Liver (tissue), 9 donors: ENCODE measurements around the gene CHAC1. TPM values are rescaled to one million over a fixed set of nuclear protein-coding genes. Genes with fewer than 3 reads are reported as not detected.

Experiments used
- DNase-seq: peaks from one replicate; pipeline ENCODE4 v3.0.0-alpha.2; 2017; ENCODE audit warnings: low spot score
- H3K27ac ChIP-seq, 2 donors: one replicate each; pipeline ENCODE4 v1.7.0; 2013; ENCODE audit warnings: inconsistent platforms in 2 of 2, low read length in 2 of 2, control low read depth in 1 of 2, low read depth in 1 of 2, mild to moderate bottlenecking in 1 of 2
- H3K27me3 ChIP-seq, 4 donors: one replicate each; pipeline versions ENCODE4 v1.6.1 to v1.7.0; 2013; ENCODE audit warnings: low read length in 3 of 4, inconsistent platforms in 1 of 4, mild to moderate bottlenecking in 1 of 4, moderate library complexity in 1 of 4; ENCODE audit not compliant: control insufficient read depth in 4 of 4, insufficient read depth in 4 of 4
- H3K36me3 ChIP-seq, 4 donors: one replicate each; pipeline versions ENCODE4 v1.6.1 to v1.7.0; 2013; ENCODE audit warnings: low read length in 3 of 4, mild to moderate bottlenecking in 3 of 4, low read depth in 1 of 4, moderate library complexity in 1 of 4; ENCODE audit not compliant: control insufficient read depth in 4 of 4, insufficient read depth in 3 of 4
- H3K4me1 ChIP-seq, 4 donors: one replicate each; pipeline versions ENCODE4 v1.6.1 to v1.7.0; 2013; ENCODE audit warnings: low read length in 3 of 4, mild to moderate bottlenecking in 3 of 4, moderate library complexity in 1 of 4; ENCODE audit not compliant: control insufficient read depth in 4 of 4, insufficient read depth in 4 of 4
- H3K4me3 ChIP-seq, 3 donors: one replicate each; pipeline versions ENCODE4 v1.6.1 to v1.7.0; 2013; ENCODE audit warnings: low read length in 3 of 3, control low read depth in 1 of 3, low read depth in 1 of 3, mild to moderate bottlenecking in 1 of 3
- H3K9ac ChIP-seq, 2 donors: one replicate each; pipeline ENCODE4 v1.7.0; 2013; ENCODE audit warnings: low read length in 2 of 2, mild to moderate bottlenecking in 2 of 2, moderate library complexity in 2 of 2, control low read depth in 1 of 2, low read depth in 1 of 2
- H3K9me3 ChIP-seq, 4 donors: one replicate each; pipeline versions ENCODE4 v1.6.1 to v1.7.0; 2013; ENCODE audit warnings: low read length in 3 of 4; ENCODE audit not compliant: control insufficient read depth in 4 of 4
- EGR1 ChIP-seq, 2 donors: IDR thresholded peaks; 2 replicates each; pipeline ENCODE4 v1.6.1; 2016 to 2018; ENCODE audit warnings: antibody characterized with exemption in 2 of 2, low read depth in 2 of 2
- FOXA1 ChIP-seq: IDR thresholded peaks from 2 replicates; pipeline ENCODE4 v1.6.1; 2016; ENCODE audit warnings: antibody characterized with exemption
- FOXA2 ChIP-seq: IDR thresholded peaks from 2 replicates; pipeline ENCODE4 v1.6.1; 2016; ENCODE audit warnings: antibody characterized with exemption
- GABPA ChIP-seq, 2 donors: IDR thresholded peaks in 1 of 2; conservative IDR thresholded peaks in 1 of 2; 2 replicates each; pipeline ENCODE4 v1.6.1; 2016; ENCODE audit warnings: antibody characterized with exemption in 2 of 2, mild to moderate bottlenecking in 1 of 2, moderate library complexity in 1 of 2
- HNF4A ChIP-seq, 2 donors: conservative IDR thresholded peaks; 2 replicates each; pipeline ENCODE4 v1.6.1; 2016; ENCODE audit warnings: antibody characterized with exemption in 2 of 2, mild to moderate bottlenecking in 2 of 2
- HNF4G ChIP-seq: IDR thresholded peaks from 2 replicates; pipeline ENCODE4 v1.6.1; 2016; ENCODE audit warnings: antibody characterized with exemption
- JUND ChIP-seq, 2 donors: IDR thresholded peaks; 2 replicates each; pipeline ENCODE4 v1.6.1; 2016; ENCODE audit warnings: antibody characterized with exemption in 2 of 2
- NR2F2 ChIP-seq: IDR thresholded peaks from 2 replicates; pipeline ENCODE4 v1.6.1; 2016; ENCODE audit warnings: antibody characterized with exemption
- RAD21 ChIP-seq, 2 donors: IDR thresholded peaks; 2 replicates each; pipeline ENCODE4 v1.6.1; 2016; ENCODE audit warnings: antibody characterized with exemption in 2 of 2, mild to moderate bottlenecking in 2 of 2
- RXRA ChIP-seq, 2 donors: IDR thresholded peaks; 2 replicates each; pipeline ENCODE4 v1.6.1; 2017 to 2018; ENCODE audit warnings: antibody characterized with exemption in 2 of 2, mild to moderate bottlenecking in 1 of 2
- TAF1 ChIP-seq: conservative IDR thresholded peaks from 2 replicates; pipeline ENCODE4 v1.6.1; 2016; ENCODE audit warnings: antibody characterized with exemption, mild to moderate bottlenecking
- YY1 ChIP-seq: IDR thresholded peaks from 2 replicates; pipeline ENCODE4 v1.6.1; 2016; ENCODE audit warnings: antibody characterized with exemption, mild to moderate bottlenecking
- WGBS: extraction: QIAGEN DNeasy Blood & Tissue Kit; methylation state at CpG from one replicate; pipeline ENCODE4 v1.1.7; 2013; 5-methylcytosine and 5-hydroxymethylcytosine counted together
- polyA plus RNA-seq, 2 donors: library from polyadenylated mRNA; stranded (reverse) in 1 of 2; unstranded in 1 of 2; fragments of 200-250 nt in 1 of 2; fragments of >200 nt in 1 of 2; fragmentation: Nextera tagmentation in 1 of 2; extraction: Ambion mirVana in 1 of 2; gene quantifications; one replicate each; pipeline versions ENCODE4 v1.2.1 to v1.2.3, GENCODE V29; 2013 to 2015
- total RNA-seq, 2 donors: library from RNA; depleted of rRNA; stranded (reverse); fragments of >200 nt; gene quantifications; one replicate each; pipeline ENCODE4 v1.2.3, GENCODE V29; 2014
- TF ChIP-seq, protein P1 (sequence below): IDR thresholded peaks from 2 replicates; pipeline ENCODE4 v1.6.1; 2016; ENCODE audit warnings: antibody characterized with exemption, mild to moderate bottlenecking
- TF ChIP-seq, protein P2 (sequence below): IDR thresholded peaks from 2 replicates; pipeline ENCODE4 v1.6.1; 2016; ENCODE audit warnings: antibody characterized with exemption
- TF ChIP-seq, protein P3 (sequence below): fragments of 150-350 bp; IDR thresholded peaks from 2 replicates; pipeline ENCODE4 v1.5.1; 2017; ENCODE audit warnings: improper control_type of control experiment, low read depth, low read length; ENCODE audit not compliant: missing input control
- TF ChIP-seq, protein P4 (sequence below): IDR thresholded peaks from 2 replicates; pipeline ENCODE4 v1.6.1; 2016; ENCODE audit warnings: antibody characterized with exemption
- TF ChIP-seq, protein P5 (sequence below): IDR thresholded peaks from 2 replicates; pipeline ENCODE4 v1.6.1; 2016; ENCODE audit warnings: antibody characterized with exemption
- donor health status: healthy.
- donor health status: healthy.
- donor health status: healthy.
- donor health status: healthy.
- donor health status: healthy.

Gene CHAC1
- total and polyA plus RNA-seq, 4 donors = 0.19 to 3.5 (median 1.1) TPM

DNA sequence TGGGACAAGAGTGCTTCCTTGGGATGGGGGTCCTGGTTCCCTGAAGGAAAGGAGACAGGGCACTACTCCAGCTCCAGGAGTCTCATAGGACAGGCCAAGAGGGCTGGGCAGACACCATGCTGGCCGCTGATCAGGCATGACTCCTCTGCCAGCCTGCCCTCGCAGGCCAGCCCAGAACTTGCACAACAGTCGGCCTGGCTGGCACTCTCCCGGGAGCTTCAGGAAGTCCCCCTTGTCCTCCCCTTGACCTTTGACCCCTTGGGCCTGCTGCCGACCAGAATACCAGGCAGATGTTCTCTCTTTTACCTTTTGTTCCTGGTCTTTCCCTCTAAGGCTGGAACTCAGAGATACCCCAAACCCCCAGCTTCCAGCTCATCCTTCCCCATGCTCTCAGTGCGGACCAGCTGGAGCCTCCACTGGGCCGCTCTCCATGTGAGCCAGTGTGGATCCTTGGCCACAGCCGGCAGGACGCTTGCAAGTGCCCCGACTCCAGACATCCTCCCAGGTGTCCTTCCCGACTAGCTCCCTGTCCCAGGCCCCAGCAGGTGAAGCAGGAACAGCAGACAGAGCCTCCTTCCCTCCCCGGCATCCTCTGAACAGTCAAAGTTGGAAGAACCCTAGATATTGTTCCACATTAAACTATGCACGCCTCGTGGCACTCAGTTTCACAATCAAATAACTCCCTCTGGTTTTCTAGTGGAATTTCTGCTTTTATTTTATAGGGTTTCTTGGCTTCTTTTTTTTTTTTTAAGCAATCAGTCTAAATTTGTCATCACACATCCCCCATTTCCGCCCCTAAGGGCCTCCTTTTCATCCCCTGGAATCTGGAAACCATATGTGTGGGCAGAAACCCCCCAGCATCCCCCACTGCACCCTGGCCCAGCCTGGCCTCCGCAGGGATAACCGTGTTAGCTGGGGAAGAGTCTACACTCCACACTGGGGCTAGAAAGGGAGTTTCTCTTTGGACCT is 43.3 kb upstream of the CHAC1 start (continued):
- TF ChIP-seq, protein P1, sequence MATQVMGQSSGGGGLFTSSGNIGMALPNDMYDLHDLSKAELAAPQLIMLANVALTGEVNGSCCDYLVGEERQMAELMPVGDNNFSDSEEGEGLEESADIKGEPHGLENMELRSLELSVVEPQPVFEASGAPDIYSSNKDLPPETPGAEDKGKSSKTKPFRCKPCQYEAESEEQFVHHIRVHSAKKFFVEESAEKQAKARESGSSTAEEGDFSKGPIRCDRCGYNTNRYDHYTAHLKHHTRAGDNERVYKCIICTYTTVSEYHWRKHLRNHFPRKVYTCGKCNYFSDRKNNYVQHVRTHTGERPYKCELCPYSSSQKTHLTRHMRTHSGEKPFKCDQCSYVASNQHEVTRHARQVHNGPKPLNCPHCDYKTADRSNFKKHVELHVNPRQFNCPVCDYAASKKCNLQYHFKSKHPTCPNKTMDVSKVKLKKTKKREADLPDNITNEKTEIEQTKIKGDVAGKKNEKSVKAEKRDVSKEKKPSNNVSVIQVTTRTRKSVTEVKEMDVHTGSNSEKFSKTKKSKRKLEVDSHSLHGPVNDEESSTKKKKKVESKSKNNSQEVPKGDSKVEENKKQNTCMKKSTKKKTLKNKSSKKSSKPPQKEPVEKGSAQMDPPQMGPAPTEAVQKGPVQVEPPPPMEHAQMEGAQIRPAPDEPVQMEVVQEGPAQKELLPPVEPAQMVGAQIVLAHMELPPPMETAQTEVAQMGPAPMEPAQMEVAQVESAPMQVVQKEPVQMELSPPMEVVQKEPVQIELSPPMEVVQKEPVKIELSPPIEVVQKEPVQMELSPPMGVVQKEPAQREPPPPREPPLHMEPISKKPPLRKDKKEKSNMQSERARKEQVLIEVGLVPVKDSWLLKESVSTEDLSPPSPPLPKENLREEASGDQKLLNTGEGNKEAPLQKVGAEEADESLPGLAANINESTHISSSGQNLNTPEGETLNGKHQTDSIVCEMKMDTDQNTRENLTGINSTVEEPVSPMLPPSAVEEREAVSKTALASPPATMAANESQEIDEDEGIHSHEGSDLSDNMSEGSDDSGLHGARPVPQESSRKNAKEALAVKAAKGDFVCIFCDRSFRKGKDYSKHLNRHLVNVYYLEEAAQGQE = peak; percentile 26

DNA sequence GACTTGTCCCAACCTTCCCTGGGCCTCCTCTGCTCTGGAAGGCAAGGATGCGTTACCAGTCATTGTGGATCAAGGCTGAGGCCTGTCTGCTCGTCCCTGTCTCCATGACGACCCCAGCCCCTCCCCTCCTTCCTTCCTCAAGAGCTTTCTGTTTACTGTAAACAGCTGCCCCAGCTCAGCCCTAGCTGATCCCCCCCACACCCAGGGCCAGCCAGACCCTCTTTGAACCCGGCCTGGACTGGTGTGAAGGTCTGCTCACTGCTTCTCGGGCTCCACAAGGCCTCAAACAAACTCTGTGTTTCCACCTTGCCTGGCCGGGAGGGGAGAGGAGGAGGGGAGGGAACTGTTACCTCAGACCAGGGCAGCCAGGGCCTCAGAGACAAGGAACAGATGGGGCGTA is 42.1 kb upstream of the CHAC1 start:
- TF ChIP-seq TAF1 (no peak), FOXA1 (no peak)
- TF ChIP-seq, protein P2, sequence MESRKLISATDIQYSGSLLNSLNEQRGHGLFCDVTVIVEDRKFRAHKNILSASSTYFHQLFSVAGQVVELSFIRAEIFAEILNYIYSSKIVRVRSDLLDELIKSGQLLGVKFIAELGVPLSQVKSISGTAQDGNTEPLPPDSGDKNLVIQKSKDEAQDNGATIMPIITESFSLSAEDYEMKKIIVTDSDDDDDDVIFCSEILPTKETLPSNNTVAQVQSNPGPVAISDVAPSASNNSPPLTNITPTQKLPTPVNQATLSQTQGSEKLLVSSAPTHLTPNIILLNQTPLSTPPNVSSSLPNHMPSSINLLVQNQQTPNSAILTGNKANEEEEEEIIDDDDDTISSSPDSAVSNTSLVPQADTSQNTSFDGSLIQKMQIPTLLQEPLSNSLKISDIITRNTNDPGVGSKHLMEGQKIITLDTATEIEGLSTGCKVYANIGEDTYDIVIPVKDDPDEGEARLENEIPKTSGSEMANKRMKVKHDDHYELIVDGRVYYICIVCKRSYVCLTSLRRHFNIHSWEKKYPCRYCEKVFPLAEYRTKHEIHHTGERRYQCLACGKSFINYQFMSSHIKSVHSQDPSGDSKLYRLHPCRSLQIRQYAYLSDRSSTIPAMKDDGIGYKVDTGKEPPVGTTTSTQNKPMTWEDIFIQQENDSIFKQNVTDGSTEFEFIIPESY = no peak
- 78% methylated on average over 7 of the region's 7 CpGs for WGBS
- H3K36me3 ChIP-seq = no peaks in the 10 kb centered on the region
- H3K27ac ChIP-seq = peak overlapping the region; percentile 17 to 89
- no peak overlapping the region for H3K9ac ChIP-seq
- DNase-seq = no peak
- no peaks in the 10 kb centered on the region for H3K9me3 ChIP-seq
- no peaks in the 10 kb centered on the region for H3K27me3 ChIP-seq
- peaks cover 33 to 60% (median 54%) of the 10 kb centered on the region in 4 donors for H3K4me1 ChIP-seq
- no peak overlapping the region for H3K4me3 ChIP-seq

DNA sequence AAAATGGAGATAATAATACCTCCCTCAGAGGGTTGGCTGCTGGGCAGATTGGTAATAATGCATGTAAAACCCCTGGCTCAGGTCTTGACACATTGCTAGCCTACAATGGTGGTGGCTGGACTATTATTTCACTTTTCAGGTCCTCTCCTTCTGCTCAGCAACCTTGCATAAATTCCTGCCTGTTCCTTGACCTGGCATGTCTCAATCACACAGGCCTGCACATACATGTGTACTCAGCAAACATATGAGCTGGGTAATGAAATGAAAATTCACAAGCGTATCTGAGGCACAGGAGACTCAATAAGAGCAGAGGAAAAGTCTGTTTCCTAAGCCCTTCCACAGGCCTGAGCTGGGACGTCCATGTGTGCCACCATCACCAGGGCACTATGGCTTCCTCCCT is 41.6 kb upstream of the CHAC1 start:
- H3K4me1 ChIP-seq = peaks cover 29 to 54% (median 50%) of the 10 kb centered on the region in 4 donors
- TF ChIP-seq NR2F2 (no peak), FOXA2 (no peak), JUND (IDR thresholded peaks at IDR 0.05) (no peak), GABPA (IDR thresholded peaks at IDR 0.05 in 1 of 2, conservative IDR thresholded peaks at IDR 0.05 in 1 of 2) (no peak), EGR1 (IDR thresholded peaks at IDR 0.05; ENCODE audit: low read depth in 2 of 2) (no peak), TAF1 (no peak), HNF4G (no peak), YY1 (no peak), RXRA (IDR thresholded peaks at IDR 0.05) (peak; percentile 55 to 57), HNF4A (conservative IDR thresholded peaks at IDR 0.05) (peak; percentile 55), FOXA1 (peak; percentile 18), RAD21 (IDR thresholded peaks at IDR 0.05) (peak in 1 of 2 donors; percentile 6)
- TF ChIP-seq, protein P3, sequence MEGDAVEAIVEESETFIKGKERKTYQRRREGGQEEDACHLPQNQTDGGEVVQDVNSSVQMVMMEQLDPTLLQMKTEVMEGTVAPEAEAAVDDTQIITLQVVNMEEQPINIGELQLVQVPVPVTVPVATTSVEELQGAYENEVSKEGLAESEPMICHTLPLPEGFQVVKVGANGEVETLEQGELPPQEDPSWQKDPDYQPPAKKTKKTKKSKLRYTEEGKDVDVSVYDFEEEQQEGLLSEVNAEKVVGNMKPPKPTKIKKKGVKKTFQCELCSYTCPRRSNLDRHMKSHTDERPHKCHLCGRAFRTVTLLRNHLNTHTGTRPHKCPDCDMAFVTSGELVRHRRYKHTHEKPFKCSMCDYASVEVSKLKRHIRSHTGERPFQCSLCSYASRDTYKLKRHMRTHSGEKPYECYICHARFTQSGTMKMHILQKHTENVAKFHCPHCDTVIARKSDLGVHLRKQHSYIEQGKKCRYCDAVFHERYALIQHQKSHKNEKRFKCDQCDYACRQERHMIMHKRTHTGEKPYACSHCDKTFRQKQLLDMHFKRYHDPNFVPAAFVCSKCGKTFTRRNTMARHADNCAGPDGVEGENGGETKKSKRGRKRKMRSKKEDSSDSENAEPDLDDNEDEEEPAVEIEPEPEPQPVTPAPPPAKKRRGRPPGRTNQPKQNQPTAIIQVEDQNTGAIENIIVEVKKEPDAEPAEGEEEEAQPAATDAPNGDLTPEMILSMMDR = no peak
- TF ChIP-seq, protein P4, sequence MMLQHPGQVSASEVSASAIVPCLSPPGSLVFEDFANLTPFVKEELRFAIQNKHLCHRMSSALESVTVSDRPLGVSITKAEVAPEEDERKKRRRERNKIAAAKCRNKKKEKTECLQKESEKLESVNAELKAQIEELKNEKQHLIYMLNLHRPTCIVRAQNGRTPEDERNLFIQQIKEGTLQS = no peak
- TF ChIP-seq, protein P5, sequence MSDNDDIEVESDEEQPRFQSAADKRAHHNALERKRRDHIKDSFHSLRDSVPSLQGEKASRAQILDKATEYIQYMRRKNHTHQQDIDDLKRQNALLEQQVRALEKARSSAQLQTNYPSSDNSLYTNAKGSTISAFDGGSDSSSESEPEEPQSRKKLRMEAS = no peak
- TF ChIP-seq, protein P1 = no peak

More for the DNA sequence above, 41.6 kb upstream of the CHAC1 start:
- 56% methylated on average over 2 of the region's 2 CpGs for WGBS
- Histone ChIP-seq H3K36me3 (no peaks in the 10 kb centered on the region), H3K9ac (no peak overlapping the region), H3K9me3 (no peaks in the 10 kb centered on the region), H3K27ac (peak overlapping the region; percentile 17 to 89), H3K4me3 (no peak overlapping the region), H3K27me3 (no peaks in the 10 kb centered on the region)
- no peak for DNase-seq
